ENCODE data around the gene MAP6D1.

Gene MAP6D1

DNA sequence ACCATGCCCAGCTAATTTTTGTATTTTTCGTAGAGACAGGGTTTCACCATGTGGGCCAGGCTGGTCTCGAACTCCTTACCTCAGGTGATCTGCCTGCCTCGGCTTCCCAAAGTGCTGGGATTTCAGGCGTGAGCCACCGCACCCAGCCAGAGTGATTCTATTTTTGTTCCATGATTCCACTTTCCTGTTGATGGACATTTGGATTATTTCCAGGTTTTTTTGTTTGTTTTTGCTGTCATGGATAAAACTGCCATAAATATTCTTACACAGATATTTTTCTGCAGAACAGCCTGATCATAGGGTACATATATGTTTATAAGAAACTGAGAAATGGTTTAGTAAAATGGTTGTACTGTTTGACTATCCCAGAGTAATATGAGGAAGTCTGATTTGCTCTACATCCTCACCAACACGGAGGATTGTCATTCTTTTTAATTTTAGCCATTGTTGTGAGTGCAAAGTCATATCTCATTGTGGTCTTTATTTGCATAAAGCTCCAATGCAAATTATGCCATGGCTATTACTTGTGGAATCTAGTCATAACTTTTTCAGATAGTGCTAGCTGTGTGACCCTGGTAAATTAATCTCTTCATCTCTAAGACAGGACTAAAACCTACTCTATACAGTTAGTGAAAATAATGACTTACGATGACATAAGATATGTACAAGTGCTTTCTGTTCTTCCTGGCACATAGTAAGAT is 42.7 kb downstream of the MAP6D1 start:
- Histone ChIP-seq H3K4me3 (ENCODE audit: low read length, poor library complexity, severe bottlenecking) (no peak overlapping the region), H3K9ac (ENCODE audit: low read depth, low read length, poor library complexity, severe bottlenecking) (no peak overlapping the region), H4K20me1 (ENCODE audit: insufficient read depth, low read length, poor library complexity, severe bottlenecking) (no peaks in the 10 kb centered on the region), H3F3A (ENCODE audit: low read depth) (no peaks in the 10 kb centered on the region), H3K9me2 (replicated peaks; ENCODE audit: low read depth, low read length) (no peaks in the 10 kb centered on the region), H3K4me2 (ENCODE audit: low read depth, low read length, poor library complexity, severe bottlenecking) (no peak overlapping the region), H2AFZ (ENCODE audit: low read length) (no peak overlapping the region), H3K36me3 (ENCODE audit: insufficient read depth, low read length) (peaks cover 84% of the 10 kb centered on the region; the same call in 1 of the 2 replicates), H3K27me3 (ENCODE audit: insufficient read depth, low read length, poor library complexity, severe bottlenecking) (no peaks in the 10 kb centered on the region), H3K79me2 (ENCODE audit: insufficient read depth, low read length) (0 out of 2 replicates have a peak, but pooled peaks cover 5% of the 10 kb centered on the region), H3K9me3 (ENCODE audit: insufficient read depth, low read depth, low read length) (no peaks in the 10 kb centered on the region), H3K4me1 (ENCODE audit: insufficient read depth, low read length, poor library complexity, severe bottlenecking) (no peaks in the 10 kb centered on the region)
- TF ChIP-seq, protein P1, sequence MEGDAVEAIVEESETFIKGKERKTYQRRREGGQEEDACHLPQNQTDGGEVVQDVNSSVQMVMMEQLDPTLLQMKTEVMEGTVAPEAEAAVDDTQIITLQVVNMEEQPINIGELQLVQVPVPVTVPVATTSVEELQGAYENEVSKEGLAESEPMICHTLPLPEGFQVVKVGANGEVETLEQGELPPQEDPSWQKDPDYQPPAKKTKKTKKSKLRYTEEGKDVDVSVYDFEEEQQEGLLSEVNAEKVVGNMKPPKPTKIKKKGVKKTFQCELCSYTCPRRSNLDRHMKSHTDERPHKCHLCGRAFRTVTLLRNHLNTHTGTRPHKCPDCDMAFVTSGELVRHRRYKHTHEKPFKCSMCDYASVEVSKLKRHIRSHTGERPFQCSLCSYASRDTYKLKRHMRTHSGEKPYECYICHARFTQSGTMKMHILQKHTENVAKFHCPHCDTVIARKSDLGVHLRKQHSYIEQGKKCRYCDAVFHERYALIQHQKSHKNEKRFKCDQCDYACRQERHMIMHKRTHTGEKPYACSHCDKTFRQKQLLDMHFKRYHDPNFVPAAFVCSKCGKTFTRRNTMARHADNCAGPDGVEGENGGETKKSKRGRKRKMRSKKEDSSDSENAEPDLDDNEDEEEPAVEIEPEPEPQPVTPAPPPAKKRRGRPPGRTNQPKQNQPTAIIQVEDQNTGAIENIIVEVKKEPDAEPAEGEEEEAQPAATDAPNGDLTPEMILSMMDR (conservative IDR thresholded peaks at IDR 0.05; ENCODE audit: low read length) = no peak

DNA sequence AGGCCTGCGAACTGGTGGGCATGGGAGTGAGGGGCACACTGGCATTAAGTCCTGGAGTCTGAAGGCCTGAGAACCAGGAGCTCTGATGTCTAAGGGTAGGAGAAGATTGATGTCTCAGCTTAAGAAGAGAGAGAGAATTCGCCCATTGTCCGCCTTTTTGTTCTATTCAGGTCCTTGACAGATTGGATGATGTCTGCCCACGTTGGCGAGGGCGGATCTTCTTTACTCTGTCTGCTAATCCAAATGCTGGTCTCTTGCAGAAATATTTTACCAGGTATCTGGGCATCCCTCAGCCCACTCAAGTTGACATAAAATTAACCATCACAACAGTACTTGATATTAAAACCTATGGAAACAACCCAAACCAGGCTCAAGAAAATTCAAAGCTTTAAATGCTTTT is 44.1 kb downstream of the MAP6D1 start:
- Histone ChIP-seq H3K36me3 (ENCODE audit: insufficient read depth, low read length) (peaks cover 83% of the 10 kb centered on the region; the same call in 1 of the 2 replicates), H3K4me2 (ENCODE audit: low read depth, low read length, poor library complexity, severe bottlenecking) (no peak overlapping the region), H4K20me1 (ENCODE audit: insufficient read depth, low read length, poor library complexity, severe bottlenecking) (no peaks in the 10 kb centered on the region), H3K9ac (ENCODE audit: low read depth, low read length, poor library complexity, severe bottlenecking) (no peak overlapping the region), H3K9me2 (replicated peaks; ENCODE audit: low read depth, low read length) (no peaks in the 10 kb centered on the region), H3K9me3 (ENCODE audit: insufficient read depth, low read depth, low read length) (no peaks in the 10 kb centered on the region), H3K4me3 (ENCODE audit: low read length, poor library complexity, severe bottlenecking) (no peak overlapping the region), H2AFZ (ENCODE audit: low read length) (no peak overlapping the region), H3K4me1 (ENCODE audit: insufficient read depth, low read length, poor library complexity, severe bottlenecking) (no peaks in the 10 kb centered on the region), H3K79me2 (ENCODE audit: insufficient read depth, low read length) (0 out of 2 replicates have a peak, but pooled peaks cover 5% of the 10 kb centered on the region), H3F3A (ENCODE audit: low read depth) (no peaks in the 10 kb centered on the region), H3K27me3 (ENCODE audit: insufficient read depth, low read length, poor library complexity, severe bottlenecking) (no peaks in the 10 kb centered on the region)
- no peak for TF ChIP-seq EZH2phosphoT487 (IDR thresholded peaks at IDR 0.05; ENCODE audit: borderline replicate concordance)
- TF ChIP-seq, protein P1 (conservative IDR thresholded peaks at IDR 0.05; ENCODE audit: low read length) = no peak

DNA sequence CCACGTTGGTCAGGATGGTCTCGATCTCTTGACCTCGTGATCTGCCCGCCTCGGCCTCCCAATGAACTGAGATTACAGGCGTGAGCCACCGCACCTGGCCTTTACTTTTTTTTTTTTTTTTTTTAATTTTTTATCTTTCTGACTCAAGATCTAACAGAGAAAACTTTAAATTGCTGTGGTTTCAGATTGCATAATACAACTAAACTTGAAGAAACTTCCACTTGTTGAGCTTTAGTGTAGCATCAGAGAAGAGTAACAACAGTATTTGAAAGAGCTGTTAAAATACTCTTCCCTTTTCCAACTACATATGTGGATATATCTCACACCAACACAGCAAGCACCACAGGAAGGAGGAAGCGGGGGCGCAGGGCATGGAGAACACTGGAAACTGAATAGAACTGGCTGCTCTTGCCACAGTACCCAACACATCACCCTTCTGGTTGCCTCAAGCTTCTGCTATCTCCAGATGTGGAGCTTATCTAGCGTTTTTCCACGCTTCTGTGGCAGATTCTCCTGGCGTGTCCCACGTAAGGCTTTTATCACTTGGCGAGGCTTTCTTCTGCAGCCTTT is 45.4 kb downstream of the MAP6D1 start:
- no peaks in the 10 kb centered on the region for H3K9me3 ChIP-seq (ENCODE audit: insufficient read depth, low read depth, low read length)
- no peak overlapping the region for H3K4me3 ChIP-seq (ENCODE audit: low read length, poor library complexity, severe bottlenecking)
- H3K9me2 ChIP-seq (replicated peaks; ENCODE audit: low read depth, low read length) = no peaks in the 10 kb centered on the region
- H3K4me2 ChIP-seq (ENCODE audit: low read depth, low read length, poor library complexity, severe bottlenecking) = no peak overlapping the region
- H3K27me3 ChIP-seq (ENCODE audit: insufficient read depth, low read length, poor library complexity, severe bottlenecking) = no peaks in the 10 kb centered on the region
- no peak overlapping the region for H2AFZ ChIP-seq (ENCODE audit: low read length)
- no peak overlapping the region for H3K9ac ChIP-seq (ENCODE audit: low read depth, low read length, poor library complexity, severe bottlenecking)
- no peaks in the 10 kb centered on the region for H3K4me1 ChIP-seq (ENCODE audit: insufficient read depth, low read length, poor library complexity, severe bottlenecking)
- H3F3A ChIP-seq (ENCODE audit: low read depth) = no peaks in the 10 kb centered on the region
- 0 out of 2 replicates have a peak, but pooled peaks cover 5% of the 10 kb centered on the region for H3K79me2 ChIP-seq (ENCODE audit: insufficient read depth, low read length)
- H3K36me3 ChIP-seq (ENCODE audit: insufficient read depth, low read length) = peaks cover 88% of the 10 kb centered on the region; the same call in 1 of the 2 replicates
- TF ChIP-seq EZH2phosphoT487 (IDR thresholded peaks at IDR 0.05; ENCODE audit: borderline replicate concordance) = no peak
- TF ChIP-seq, protein P1 (conservative IDR thresholded peaks at IDR 0.05; ENCODE audit: low read length) = no peak
- no peaks in the 10 kb centered on the region for H4K20me1 ChIP-seq (ENCODE audit: insufficient read depth, low read length, poor library complexity, severe bottlenecking)

All from Loucy (cell line).